AG04450 (cell line): ENCODE results near the gene ARHGAP6. TPM values are rescaled to one million over a fixed set of nuclear protein-coding genes. Genes with fewer than 3 reads are reported as not detected.

Source experiments
- CTCF ChIA-PET: fragments of 300-600, 350-600 bp; formaldehyde crosslinking; extraction: SDS; loops from one replicate; lab custom pipeline; 2022; ENCODE audit warnings: antibody characterized with exemption, inconsistent platforms; lab: Charles Lee
- POLR2A ChIA-PET: fragments of 350-600 bp; formaldehyde crosslinking; extraction: SDS; loops from one replicate; lab custom pipeline; 2021; ENCODE audit warnings: antibody characterized with exemption, inconsistent platforms; lab: Yijun Ruan, JAX
- DNase-seq: peaks from one replicate; pipeline ENCODE4 v3.0.0-alpha.2; 2011; ENCODE audit warnings: low read depth, low spot score
- H3K27ac ChIP-seq: one replicate; pipeline ENCODE4 v1.5.1; 2012; ENCODE audit warnings: low read depth, low read length, control low read depth
- H3K27me3 ChIP-seq: one replicate; pipeline ENCODE4 v1.6.0; 2012; ENCODE audit warnings: low read length; ENCODE audit not compliant: control insufficient read depth, insufficient read depth
- H3K4me3 ChIP-seq: 2 replicates; pipeline ENCODE4 v1.5.1; 2011; ENCODE audit warnings: mild to moderate bottlenecking, low read depth, low read length, control low read depth
- H3K9me3 ChIP-seq: 2 replicates; pipeline ENCODE4 v1.5.1; 2012; ENCODE audit warnings: low read length; ENCODE audit not compliant: control insufficient read depth, insufficient read depth
- CTCF ChIP-seq: IDR thresholded peaks from 2 replicates; pipeline ENCODE4 v1.5.1; 2011; ENCODE audit warnings: low read depth, low read length, control low read depth, inconsistent platforms
- polyA plus RNA-seq: library from polyadenylated mRNA; depleted of rRNA; stranded (reverse); fragments of >200 nt; gene quantifications from 2 replicates; pipeline ENCODE4 v1.2.3, GENCODE V29; 2011

Gene ARHGAP6
- polyA plus RNA-seq, 1 experiment = 4.0 TPM

DNA sequence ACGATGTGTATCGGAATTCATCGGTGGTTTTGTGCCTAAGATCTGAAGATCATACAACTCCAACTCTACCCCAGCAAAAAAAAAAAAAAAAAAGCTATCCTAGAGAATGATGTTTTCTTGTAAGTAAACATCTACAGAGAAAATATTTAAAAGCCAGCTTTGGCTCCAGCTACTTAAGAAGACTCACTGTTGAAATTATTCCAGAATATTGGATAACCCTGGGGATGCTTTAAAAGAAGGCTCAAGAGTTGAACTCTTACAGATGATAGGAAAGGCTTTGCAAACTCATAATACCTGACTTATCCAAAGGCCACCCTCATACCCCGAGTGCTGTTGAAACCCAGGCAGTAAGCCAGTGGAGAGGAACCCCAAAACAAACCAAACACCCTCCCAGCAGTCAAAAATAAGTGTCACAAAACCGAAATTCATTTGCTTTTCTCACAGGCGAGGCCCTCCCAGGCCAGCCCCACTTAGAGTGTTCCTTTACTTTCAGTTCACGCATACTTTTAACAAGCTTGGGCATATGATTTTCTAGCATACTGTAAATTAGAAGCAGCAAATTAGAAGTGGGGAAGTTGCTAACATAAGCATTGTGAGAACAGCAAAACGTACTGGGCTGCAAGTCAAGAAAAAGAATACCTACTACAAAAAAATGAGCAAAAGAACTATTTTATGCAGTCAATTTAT, 375.2 kb downstream of the ARHGAP6 start:
- Histone ChIP-seq H3K9me3 (no peaks in the 10 kb centered on the region), H3K27ac (no peak overlapping the region), H3K4me3 (no peak overlapping the region), H3K27me3 (no peaks in the 10 kb centered on the region)
- no peak for DNase-seq
- ChIA-PET CTCF (interaction anchor here (0.6 kb wide), 3 partner anchors 60 to 1961 kb away, joined by 3 to 6 read pairs (median 3); no protein-coding TSS in a partner anchor), POLR2A (no interaction called here)
- TF ChIP-seq CTCF = no peak

DNA sequence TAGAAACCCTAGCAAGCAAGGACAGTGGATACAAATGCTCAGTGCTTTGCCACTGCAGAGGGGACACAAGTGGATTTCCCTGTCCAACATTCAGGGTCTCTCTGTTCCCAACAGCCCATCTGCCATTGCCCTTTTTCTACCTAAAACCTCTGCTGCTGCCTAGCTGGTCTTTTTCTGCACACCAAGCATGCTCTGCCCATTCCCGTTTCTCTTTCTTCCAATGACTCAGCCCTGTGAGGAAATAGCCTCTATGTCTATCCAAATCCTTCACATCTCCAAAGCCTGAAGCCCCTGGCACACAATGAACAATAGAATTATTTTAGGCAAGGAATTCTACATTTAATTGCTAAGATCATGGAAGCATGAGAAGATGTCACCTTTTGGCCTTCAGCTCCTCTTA, 378.2 kb downstream of the ARHGAP6 start:
- CTCF ChIA-PET = no interaction called here
- TF ChIP-seq CTCF = no peak
- H3K9me3 ChIP-seq = no peaks in the 10 kb centered on the region
- DNase-seq = no peak
- no peaks in the 10 kb centered on the region for H3K27me3 ChIP-seq
- no peak overlapping the region for H3K27ac ChIP-seq
- POLR2A ChIA-PET = no interaction called here
- no peak overlapping the region for H3K4me3 ChIP-seq

DNA sequence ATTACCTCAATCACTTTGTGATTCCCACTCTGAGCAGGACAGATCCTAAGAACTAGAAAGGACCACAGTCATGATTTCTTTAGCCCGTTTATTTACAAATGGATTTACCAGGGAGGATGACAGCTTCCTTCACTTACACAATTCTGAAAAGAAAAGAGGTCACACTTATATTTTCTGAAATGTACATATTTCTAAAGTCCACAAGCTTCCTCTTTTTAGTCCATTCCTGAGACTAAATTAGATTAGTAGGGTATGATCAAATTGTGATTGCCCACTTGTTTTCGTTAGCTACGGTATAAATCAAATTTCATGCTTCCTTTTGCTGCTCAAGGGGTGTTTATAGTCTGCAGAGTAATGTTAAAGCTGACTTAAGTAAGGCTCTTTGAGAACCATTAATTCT, 380.1 kb downstream of the ARHGAP6 start:
- Histone ChIP-seq H3K27me3 (no peaks in the 10 kb centered on the region), H3K4me3 (no peak overlapping the region), H3K27ac (no peak overlapping the region), H3K9me3 (no peaks in the 10 kb centered on the region)
- ChIA-PET POLR2A (no interaction called here), CTCF (no interaction called here)
- TF ChIP-seq CTCF = no peak
- no peak for DNase-seq

GRCh38 chrX:11282043-11282442, 383.7 kb downstream of the ARHGAP6 start:
- H3K27ac ChIP-seq = no peak overlapping the region
- no peaks in the 10 kb centered on the region for H3K27me3 ChIP-seq
- H3K4me3 ChIP-seq = no peak overlapping the region
- ChIA-PET CTCF (no interaction called here), POLR2A (no interaction called here)
- DNase-seq = no peak
- TF ChIP-seq CTCF = no peak
- H3K9me3 ChIP-seq = no peaks in the 10 kb centered on the region

GRCh38 chrX:11273544-11273943, 392.2 kb downstream of the ARHGAP6 start:
- ChIA-PET CTCF (interaction anchor here (0.7 kb wide), 1 partner anchor 45 kb away, joined by 4 read pairs; no protein-coding TSS in a partner anchor), POLR2A (no interaction called here)
- no peaks in the 10 kb centered on the region for H3K9me3 ChIP-seq
- H3K27me3 ChIP-seq = no peaks in the 10 kb centered on the region
- no peak overlapping the region for H3K4me3 ChIP-seq
- TF ChIP-seq CTCF = no peak
- no peak for DNase-seq
- H3K27ac ChIP-seq = no peak overlapping the region
